ENCODE measurements around the gene CAPN10.

The CAPN10 gene

GRCh38 chr2:240579771-240580614, 6.5 kb upstream of the CAPN10 start:
- TF ChIP-seq Cebpa-rat (IDR thresholded peaks at IDR 0.05), result no peak
- Histone ChIP-seq H3K27me3 (no peaks in the 10 kb centered on the region), H3K27ac (peak overlapping the region in 10 of 11 experiments; percentile 9 to 73 (median 59); a peak in 19 of 22 replicates), H3K4me1 (peaks cover 47 to 68% (median 58%) of the 10 kb centered on the region in 10 experiments), H4K20me1 (peaks cover 8 to 59% (median 55%) of the 10 kb centered on the region in 11 experiments; a peak in 20 of 22 replicates), H3K4me3 (no peak overlapping the region), H3K4me2 (peak overlapping the region; percentile 5 to 77 (median 54); a peak in 17 of 22 replicates), H3K9ac (peak overlapping the region in 10 of 11 experiments; percentile 2 to 60 (median 44); a peak in 14 of 22 replicates), H3K9me3 (replicated peaks in 1 of 11) (peaks cover 0 to 15% (median 10%) of the 10 kb centered on the region in 11 experiments; a peak in 15 of 22 replicates), H3K36me3 (peaks cover 41 to 88% (median 79%) of the 10 kb centered on the region in 11 experiments)

DNA sequence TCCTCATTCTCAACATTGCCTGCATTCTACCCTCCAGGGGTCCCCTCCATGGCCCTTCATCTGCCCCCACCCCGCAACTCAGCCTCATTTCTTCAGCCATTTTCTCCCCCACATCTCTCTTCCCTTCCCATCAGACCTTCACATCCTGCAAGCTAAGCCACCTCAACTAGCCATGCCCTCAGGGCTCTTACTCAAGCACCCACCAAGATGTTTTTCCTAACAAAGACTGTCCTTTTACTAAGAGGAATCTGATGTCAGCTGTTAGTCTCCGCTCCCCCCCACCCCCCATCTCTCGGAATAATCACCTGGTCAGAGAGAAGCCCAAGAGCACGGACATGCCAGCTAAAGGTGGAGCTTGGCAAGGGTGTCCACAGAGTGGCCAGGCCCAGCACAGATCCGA, 4.7 kb upstream of the CAPN10 start:
- Histone ChIP-seq H3K36me3 (peaks cover 22 to 69% (median 61%) of the 10 kb centered on the region in 11 experiments), H4K20me1 (peaks cover 14 to 50% (median 38%) of the 10 kb centered on the region in 11 experiments; a peak in 20 of 22 replicates), H3K9ac (no peak overlapping the region), H3K27me3 (no peaks in the 10 kb centered on the region), H3K4me2 (peak overlapping the region in 8 of 11 experiments; percentile 23 to 100 (median 98); a peak in 8 of 22 replicates), H3K9me3 (replicated peaks in 1 of 11) (peaks cover 0 to 15% (median 10%) of the 10 kb centered on the region in 11 experiments; a peak in 15 of 22 replicates), H3K27ac (peak overlapping the region in 5 of 11 experiments; percentile 10 to 100 (median 94); a peak in 7 of 22 replicates), H3K4me3 (no peak overlapping the region), H3K4me1 (peaks cover 54 to 75% (median 66%) of the 10 kb centered on the region in 10 experiments)
- TF ChIP-seq Cebpa-rat (IDR thresholded peaks at IDR 0.05), result no peak

- Histone ChIP-seq H3K4me1 (peaks cover 60 to 80% (median 71%) of the 10 kb centered on the region in 10 experiments), H3K27me3 (no peaks in the 10 kb centered on the region), H3K36me3 (peaks cover 13 to 60% (median 51%) of the 10 kb centered on the region in 11 experiments), H3K4me2 (peak overlapping the region; percentile 95 to 100 (median 99)), H4K20me1 (peaks cover 17 to 49% (median 36%) of the 10 kb centered on the region in 11 experiments; a peak in 21 of 22 replicates), H3K9ac (peak overlapping the region in 5 of 11 experiments; percentile 11 to 99 (median 78); a peak in 4 of 22 replicates), H3K4me3 (no peak overlapping the region; a peak in 1 of 20 replicates), H3K9me3 (replicated peaks in 1 of 11) (peaks cover 0 to 15% (median 10%) of the 10 kb centered on the region in 11 experiments; a peak in 15 of 22 replicates), H3K27ac (peak overlapping the region in 10 of 11 experiments; percentile 91 to 100 (median 97); a peak in 16 of 22 replicates)
- TF ChIP-seq Cebpa-rat (IDR thresholded peaks at IDR 0.05), result no peak
These were observed 3.8 kb upstream of the CAPN10 start for GRCh38 chr2:240582781-240583180.

DNA sequence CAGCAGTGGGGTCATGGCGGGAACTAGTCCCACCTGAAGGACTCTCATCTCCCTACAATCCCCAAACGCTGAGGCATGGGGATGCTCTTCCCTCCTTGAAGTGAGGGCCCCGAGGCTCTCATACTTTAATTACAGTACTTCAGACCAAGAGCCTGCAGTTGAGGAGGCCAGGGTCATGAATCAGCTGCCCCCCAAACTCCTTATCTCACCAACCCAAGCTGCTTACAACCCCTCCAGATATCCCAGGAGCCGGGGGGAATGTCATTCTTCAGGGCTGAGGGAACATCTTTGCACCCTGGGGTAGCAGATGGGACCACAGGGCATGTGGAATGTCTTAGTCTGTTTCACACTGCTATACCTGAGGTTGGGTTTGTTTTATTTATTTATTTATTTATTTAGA, 2.8 kb upstream of the CAPN10 start:
- H3K9me3 ChIP-seq (replicated peaks in 1 of 11), result peaks cover 0 to 15% (median 10%) of the 10 kb centered on the region in 11 experiments; a peak in 15 of 22 replicates
- peaks cover 3 to 50% (median 41%) of the 10 kb centered on the region in 11 experiments; a peak in 21 of 22 replicates for H3K36me3 ChIP-seq
- H3K4me1 ChIP-seq, result peaks cover 70 to 84% (median 75%) of the 10 kb centered on the region in 10 experiments
- H4K20me1 ChIP-seq, result peaks cover 22 to 49% (median 36%) of the 10 kb centered on the region in 11 experiments; a peak in 21 of 22 replicates
- peak overlapping the region in 9 of 11 experiments; percentile 10 to 99 (median 91); a peak in 16 of 22 replicates for H3K9ac ChIP-seq
- peak overlapping the region; percentile 47 to 100 (median 96); a peak in 21 of 22 replicates for H3K27ac ChIP-seq
- no peaks in the 10 kb centered on the region for H3K27me3 ChIP-seq
- H3K4me2 ChIP-seq, result peak overlapping the region; percentile 95 to 100 (median 99)
- H3K4me3 ChIP-seq, result peak overlapping the region in 5 of 10 experiments; percentile 10 to 30 (median 25); a peak in 6 of 20 replicates
- no peak for TF ChIP-seq Cebpa-rat (IDR thresholded peaks at IDR 0.05)

- TF ChIP-seq Cebpa-rat (IDR thresholded peaks at IDR 0.05), result peak in 7 of 11 experiments; percentile 19 to 90 (median 82); a peak in 9 of 22 replicates
- Histone ChIP-seq H3K9ac (peak overlapping the region; percentile 91 to 99 (median 96)), H3K27ac (peak overlapping the region; percentile 88 to 100 (median 96)), H3K36me3 (peaks cover 5 to 50% (median 39%) of the 10 kb centered on the region in 11 experiments), H3K27me3 (no peaks in the 10 kb centered on the region), H3K4me3 (peak overlapping the region; percentile 76 to 95 (median 88)), H4K20me1 (peaks cover 26 to 49% (median 36%) of the 10 kb centered on the region in 11 experiments; a peak in 20 of 22 replicates), H3K4me2 (peak overlapping the region; percentile 95 to 100 (median 99)), H3K9me3 (replicated peaks in 1 of 11) (peaks cover 0 to 15% (median 10%) of the 10 kb centered on the region in 11 experiments; a peak in 15 of 22 replicates), H3K4me1 (peaks cover 68 to 84% (median 72%) of the 10 kb centered on the region in 10 experiments)
These were observed 2.0 kb upstream of the CAPN10 start for GRCh38 chr2:240584486-240585031.

DNA sequence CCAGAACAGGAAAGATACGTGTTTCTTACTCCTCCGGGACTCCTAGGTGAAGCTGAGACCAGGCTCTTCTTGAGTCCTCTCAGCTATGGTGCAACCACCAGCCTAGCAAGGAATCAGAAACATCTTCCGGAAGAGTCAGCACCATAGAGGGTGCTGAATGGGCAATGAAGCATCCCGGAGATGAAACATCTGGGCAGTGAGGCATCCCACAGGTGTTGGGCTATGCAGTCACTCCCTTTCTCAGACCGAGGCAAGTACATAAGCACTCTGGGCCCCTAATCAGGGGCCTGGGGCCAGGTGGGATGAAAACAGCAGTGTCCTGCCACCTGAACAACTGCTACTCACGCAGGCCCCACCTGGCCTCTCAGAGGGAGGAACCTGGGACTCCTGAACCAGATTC, 1.4 kb upstream of the CAPN10 start:
- H4K20me1 ChIP-seq, result peaks cover 32 to 49% (median 36%) of the 10 kb centered on the region in 11 experiments; a peak in 21 of 22 replicates
- H3K4me1 ChIP-seq, result peaks cover 63 to 79% (median 67%) of the 10 kb centered on the region in 10 experiments
- peak overlapping the region; percentile 76 to 95 (median 88) for H3K4me3 ChIP-seq
- peak overlapping the region; percentile 91 to 99 (median 96) for H3K9ac ChIP-seq
- peak overlapping the region; percentile 95 to 100 (median 99) for H3K4me2 ChIP-seq
- peak overlapping the region; percentile 88 to 100 (median 96) for H3K27ac ChIP-seq
- TF ChIP-seq Cebpa-rat (IDR thresholded peaks at IDR 0.05), result peak in 2 of 11 experiments; percentile 34 to 78; a peak in 3 of 22 replicates
- no peaks in the 10 kb centered on the region for H3K27me3 ChIP-seq
- H3K36me3 ChIP-seq, result peaks cover 10 to 50% (median 39%) of the 10 kb centered on the region in 11 experiments
- H3K9me3 ChIP-seq (replicated peaks in 1 of 11), result peaks cover 0 to 15% (median 10%) of the 10 kb centered on the region in 11 experiments; a peak in 15 of 22 replicates

DNA sequence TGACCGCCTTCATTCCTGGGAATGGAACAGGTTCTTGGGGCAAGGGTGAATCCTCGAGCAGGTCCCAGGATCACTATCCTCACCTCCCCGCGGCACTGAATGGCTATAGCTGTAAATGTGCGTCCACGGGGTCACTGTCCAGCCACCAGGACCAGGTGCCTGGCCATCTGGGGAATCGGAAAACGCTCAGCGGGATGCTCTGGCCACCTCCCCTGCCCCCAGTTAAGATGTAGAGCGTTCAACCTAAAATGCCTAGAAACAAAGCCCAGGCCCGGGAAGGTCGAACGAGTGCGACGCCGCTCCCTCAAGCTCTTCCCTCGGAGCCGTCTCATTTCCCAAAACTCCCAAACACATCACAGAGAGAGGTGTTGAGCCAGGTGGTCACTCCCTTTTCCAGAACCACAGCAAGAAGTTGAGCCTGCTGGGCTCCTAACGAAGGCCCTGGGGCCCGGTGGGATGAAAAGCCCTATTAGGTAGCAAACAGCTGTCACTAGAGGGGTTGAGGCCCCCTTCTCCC, 795 bp upstream of the CAPN10 start:
- no peaks in the 10 kb centered on the region for H3K27me3 ChIP-seq
- H3K4me2 ChIP-seq, result peak overlapping the region; percentile 95 to 100 (median 99)
- peaks cover 0 to 15% (median 10%) of the 10 kb centered on the region in 11 experiments; a peak in 15 of 22 replicates for H3K9me3 ChIP-seq (replicated peaks in 1 of 11)
- H3K27ac ChIP-seq, result peak overlapping the region; percentile 88 to 100 (median 96)
- H3K4me3 ChIP-seq, result peak overlapping the region; percentile 76 to 95 (median 88)
- peaks cover 56 to 72% (median 61%) of the 10 kb centered on the region in 10 experiments for H3K4me1 ChIP-seq
- H3K36me3 ChIP-seq, result peaks cover 17 to 50% (median 40%) of the 10 kb centered on the region in 11 experiments
- H4K20me1 ChIP-seq, result peaks cover 35 to 50% (median 38%) of the 10 kb centered on the region in 11 experiments; a peak in 21 of 22 replicates
- TF ChIP-seq Cebpa-rat (IDR thresholded peaks at IDR 0.05), result no peak
- peak overlapping the region; percentile 91 to 99 (median 96) for H3K9ac ChIP-seq
